Astrocyte (in vitro differentiated cells and primary cell): Measurements from ENCODE around the gene SRGAP1.

Source experiments
- EZH2 ChIP-seq: IDR thresholded peaks from 2 replicates; pipeline ENCODE4 v1.6.1; 2012; ENCODE audit warnings: mild to moderate bottlenecking, low read length, inconsistent platforms; ENCODE audit not compliant: insufficient read depth
- TF ChIP-seq, protein P1 (sequence below): IDR thresholded peaks from 2 replicates; pipeline ENCODE4 v1.5.1; 2011; ENCODE audit warnings: low read depth, mild to moderate bottlenecking, inconsistent platforms, low read length, moderate library complexity; ENCODE audit not compliant: insufficient read depth

DNA sequence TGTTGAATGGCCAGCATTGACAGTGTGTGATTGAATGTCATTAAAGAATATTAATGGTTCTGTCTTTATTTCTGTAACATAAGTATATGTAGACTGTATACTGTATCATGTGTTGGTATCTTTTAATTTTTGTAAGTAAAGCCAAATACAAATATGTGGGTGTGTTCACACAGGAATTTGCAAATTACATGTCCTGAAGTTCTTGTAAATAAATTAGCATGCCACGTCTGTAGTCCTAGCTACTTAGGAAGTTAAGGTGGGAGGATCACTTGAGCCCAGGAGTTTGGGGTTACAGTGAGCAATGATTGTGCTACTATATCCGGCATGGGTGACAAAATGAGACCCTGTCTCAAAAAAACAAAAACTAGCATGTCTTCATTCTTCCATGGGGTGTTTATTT is 278.5 kb downstream of the SRGAP1 start:
- TF ChIP-seq, protein P1, sequence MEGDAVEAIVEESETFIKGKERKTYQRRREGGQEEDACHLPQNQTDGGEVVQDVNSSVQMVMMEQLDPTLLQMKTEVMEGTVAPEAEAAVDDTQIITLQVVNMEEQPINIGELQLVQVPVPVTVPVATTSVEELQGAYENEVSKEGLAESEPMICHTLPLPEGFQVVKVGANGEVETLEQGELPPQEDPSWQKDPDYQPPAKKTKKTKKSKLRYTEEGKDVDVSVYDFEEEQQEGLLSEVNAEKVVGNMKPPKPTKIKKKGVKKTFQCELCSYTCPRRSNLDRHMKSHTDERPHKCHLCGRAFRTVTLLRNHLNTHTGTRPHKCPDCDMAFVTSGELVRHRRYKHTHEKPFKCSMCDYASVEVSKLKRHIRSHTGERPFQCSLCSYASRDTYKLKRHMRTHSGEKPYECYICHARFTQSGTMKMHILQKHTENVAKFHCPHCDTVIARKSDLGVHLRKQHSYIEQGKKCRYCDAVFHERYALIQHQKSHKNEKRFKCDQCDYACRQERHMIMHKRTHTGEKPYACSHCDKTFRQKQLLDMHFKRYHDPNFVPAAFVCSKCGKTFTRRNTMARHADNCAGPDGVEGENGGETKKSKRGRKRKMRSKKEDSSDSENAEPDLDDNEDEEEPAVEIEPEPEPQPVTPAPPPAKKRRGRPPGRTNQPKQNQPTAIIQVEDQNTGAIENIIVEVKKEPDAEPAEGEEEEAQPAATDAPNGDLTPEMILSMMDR = no peak
- no peak for TF ChIP-seq EZH2
